GM18520 (cell line): Measurements from ENCODE around the gene NUP85.
"Not testable (repeated sequence)": the region's sequence is repeated elsewhere in the genome, so short reads cannot be mapped to it uniquely, and the experiment has no call there.

Experiments used
- ATAC-seq: cut with Tn5 transposase; IDR thresholded peaks from one replicate; pipeline ENCODE4 v1.9.1; 2021; ENCODE audit not compliant: unreplicated experiment

Gene NUP85

GRCh38 chr17:75240394-75241142 lies 35.1 kb downstream of the NUP85 start:
- no peak for ATAC-seq

- no peak for ATAC-seq
Measured at GRCh38 chr17:75241143-75241430, 35.6 kb downstream of the NUP85 start.

GRCh38 chr17:75241502-75241901 lies 36.0 kb downstream of the NUP85 start:
- ATAC-seq, result no peak

- no peak for ATAC-seq
Measured at GRCh38 chr17:75241996-75242460, 36.5 kb downstream of the NUP85 start.

GRCh38 chr17:75242461-75243042 lies 37.1 kb downstream of the NUP85 start:
- no peak for ATAC-seq

GRCh38 chr17:75244133-75244866 lies 38.8 kb downstream of the NUP85 start:
- no peak for ATAC-seq

- no peak for ATAC-seq
Measured at GRCh38 chr17:75245011-75245410, 39.5 kb downstream of the NUP85 start.

GRCh38 chr17:75246404-75246803 lies 40.9 kb downstream of the NUP85 start:
- no peak for ATAC-seq

- no peak for ATAC-seq
Measured at GRCh38 chr17:75249564-75249963, 44.1 kb downstream of the NUP85 start.

- ATAC-seq, result peak; percentile 64
Measured at GRCh38 chr17:75250009-75250471, 44.6 kb downstream of the NUP85 start.

- no peak for ATAC-seq
Measured at GRCh38 chr17:75252039-75252816, 46.7 kb downstream of the NUP85 start.

- ATAC-seq, result not testable (repeated sequence)
Measured at GRCh38 chr17:75255954-75256698, 50.6 kb downstream of the NUP85 start.

- ATAC-seq, result not testable (repeated sequence)
Measured at GRCh38 chr17:75257228-75257627, 51.7 kb downstream of the NUP85 start.

- peak; percentile 7 for ATAC-seq
Measured at GRCh38 chr17:75260641-75261335, 55.3 kb downstream of the NUP85 start.

GRCh38 chr17:75261336-75262111 lies 56.0 kb downstream of the NUP85 start, which contains the start of the genes GGA3 and MRPS7:
GGA3 (minus strand) TSS chr17:75261606; CDS start chr17:75261587, 19 bp downstream.
MRPS7 (plus strand) TSS chr17:75261879; CDS start chr17:75261901, 22 bp downstream.
- peak; percentile 81 for ATAC-seq

- ATAC-seq, result no peak
Measured at GRCh38 chr17:75262112-75262606, 56.7 kb downstream of the NUP85 start.

- ATAC-seq, result no peak
Measured at GRCh38 chr17:75263055-75263454, 57.6 kb downstream of the NUP85 start.

- no peak for ATAC-seq
Measured at GRCh38 chr17:75265614-75266315, 60.3 kb downstream of the NUP85 start.
